Stimulated activated naive B cell treated with anti-CD40 and anti-IgM and Interleukin-4, amounts not matched to agents 10 μg/mL and 1 μg/mL and 100 μg/mL, for 72 hours (primary cell): Measurements from ENCODE around the gene CCNDBP1.
"Not testable (repeated sequence)": the region's sequence is repeated elsewhere in the genome, so short reads cannot be mapped to it uniquely, and the experiment has no call there.

Experiments used
- ATAC-seq, 2 donors: fragments of 150-1000 bp; cut with Tn5 transposase; replicated peaks; 2 replicates each; pipeline ENCODE4 v1.10.0; 2021; ENCODE audit warnings: moderate library complexity in 1 of 2
- DNase-seq: peaks from one replicate; pipeline ENCODE4 v3.0.0; 2021
- H3K27ac Mint-ChIP-seq: one replicate; pipeline ENCODE4 v1.8.0; 2022; ENCODE audit warnings: mild to moderate bottlenecking, mixed read lengths
- H3K27me3 Mint-ChIP-seq, 2 donors: one replicate each; pipeline ENCODE4 v1.8.0; 2022; ENCODE audit warnings: mixed read lengths in 2 of 2
- H3K36me3 Mint-ChIP-seq, 2 donors: one replicate each; pipeline ENCODE4 v1.8.0; 2022; ENCODE audit warnings: mixed read lengths in 2 of 2, mild to moderate bottlenecking in 1 of 2
- H3K4me1 Mint-ChIP-seq, 2 donors: one replicate each; pipeline ENCODE4 v1.8.0; 2022; ENCODE audit warnings: mixed read lengths in 2 of 2, mild to moderate bottlenecking in 1 of 2
- H3K4me3 Mint-ChIP-seq, 2 donors: one replicate each; pipeline ENCODE4 v1.8.0; 2022; ENCODE audit warnings: mild to moderate bottlenecking in 2 of 2, mixed read lengths in 2 of 2, moderate library complexity in 1 of 2
- H3K9me3 Mint-ChIP-seq, 2 donors: one replicate each; pipeline ENCODE4 v1.8.0; 2022; ENCODE audit warnings: mixed read lengths in 2 of 2, mild to moderate bottlenecking in 1 of 2

CCNDBP1 gene

GRCh38 chr15:43185157-43186002 is at the start of gene CCNDBP1:
Gene CCNDBP1 (plus strand): TSS chr15:43185403. CDS start chr15:43185499, 96 bp downstream.
- Mint-ChIP-seq H3K4me1 (peaks cover 18 to 39% of the 10 kb centered on the region in 2 donors), H3K4me3 (peak within 1 kb of the TSS; percentile 97 to 99), H3K9me3 (no peaks in the 10 kb centered on the region), H3K36me3 (peaks cover 15 to 26% of the 10 kb centered on the region in 2 donors), H3K27me3 (no peaks in the 10 kb centered on the region), H3K27ac (peak within 1 kb of the TSS; percentile 99)
- ATAC-seq (peak; percentile 96 to 97), DNase-seq (peak; percentile 94)

DNA sequence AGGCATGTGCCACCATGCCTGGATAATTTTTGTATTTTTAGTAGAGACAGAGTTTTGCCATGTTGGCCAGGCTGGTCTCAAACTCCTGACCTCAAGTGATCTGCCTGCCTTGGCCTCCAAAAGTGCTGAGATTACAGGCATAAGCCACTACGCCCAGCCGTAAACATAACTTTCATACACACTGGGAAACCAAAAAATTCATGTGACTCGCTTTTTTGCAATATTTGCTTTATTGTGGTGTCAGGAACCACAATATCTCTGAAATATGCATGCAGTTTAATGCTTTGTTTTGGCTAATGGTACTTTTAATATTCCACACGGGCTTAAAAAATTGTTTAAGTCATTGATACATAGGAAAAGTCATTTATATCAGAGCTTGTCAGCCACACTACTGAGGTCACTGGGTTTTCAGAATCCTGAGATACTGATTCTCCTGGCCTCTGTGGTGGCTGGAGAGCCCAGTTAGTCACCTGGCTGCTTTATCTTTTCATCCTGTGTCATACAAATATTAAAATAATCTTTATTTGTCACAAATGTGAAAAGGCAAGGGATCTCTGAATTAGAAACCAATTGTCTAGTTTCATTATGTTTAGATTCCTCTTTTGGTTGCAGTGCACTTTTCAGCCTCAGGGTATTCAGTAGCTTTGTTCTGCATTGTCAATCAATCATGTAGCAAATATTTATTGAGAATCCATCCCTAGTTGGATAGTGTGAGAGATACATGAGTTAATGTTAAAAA is 41.8 kb upstream of the CCNDBP1 start:
- DNase-seq = no peak
- Mint-ChIP-seq H3K9me3 (no peaks in the 10 kb centered on the region), H3K4me3 (no peak overlapping the region), H3K27ac (peak overlapping the region; percentile 65), H3K36me3 (peaks cover 46 to 58% of the 10 kb centered on the region in 2 donors), H3K27me3 (no peaks in the 10 kb centered on the region), H3K4me1 (peaks cover 11 to 26% of the 10 kb centered on the region in 2 donors)
- ATAC-seq = peak; percentile 75 to 77

DNA sequence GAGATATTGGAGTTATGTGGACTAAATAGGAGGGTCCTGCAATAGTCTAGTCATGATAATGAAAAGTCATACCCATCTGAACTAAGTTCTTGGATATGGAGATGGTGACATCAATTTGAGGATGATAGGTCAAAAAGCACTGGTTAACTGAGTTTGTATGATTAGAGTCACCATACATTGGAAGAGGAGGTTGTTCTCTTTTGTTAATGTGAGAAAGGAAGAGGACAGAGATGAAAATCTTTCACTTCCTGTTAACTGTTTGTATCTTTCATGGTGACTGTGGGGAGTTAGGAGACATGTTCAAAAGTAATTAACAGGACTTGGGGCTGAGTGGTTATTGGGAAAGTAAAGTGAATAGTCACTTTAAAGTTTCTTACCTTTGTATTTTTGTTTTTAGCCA is 40.7 kb upstream of the CCNDBP1 start:
- no peak for DNase-seq
- Mint-ChIP-seq H3K36me3 (peaks cover 42 to 53% of the 10 kb centered on the region in 2 donors), H3K4me3 (no peak overlapping the region), H3K27me3 (no peaks in the 10 kb centered on the region), H3K9me3 (no peaks in the 10 kb centered on the region), H3K27ac (no peak overlapping the region), H3K4me1 (peaks cover 11 to 20% of the 10 kb centered on the region in 2 donors)
- ATAC-seq = peak; percentile 73

DNA sequence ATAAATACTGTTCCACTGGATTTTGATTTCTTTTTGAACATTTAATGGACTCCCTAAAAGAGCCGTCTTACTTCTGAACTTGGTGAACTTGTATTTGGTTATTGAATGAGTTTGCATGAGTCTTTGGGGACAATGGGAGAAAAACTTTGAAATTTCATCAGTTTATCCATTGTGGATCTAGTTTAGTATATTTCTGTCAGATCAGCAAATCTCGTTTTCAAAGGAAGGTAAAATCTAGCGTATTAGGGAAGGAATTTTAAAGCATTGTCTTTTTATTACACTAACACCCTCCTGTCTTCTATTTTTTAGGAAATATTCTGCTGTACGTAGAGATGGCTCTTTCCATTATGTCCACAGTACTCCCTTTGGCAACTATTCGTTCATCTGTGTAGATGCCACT is 39.0 kb upstream of the CCNDBP1 start:
- no peak for ATAC-seq
- peaks cover 11 to 19% of the 10 kb centered on the region in 2 donors for H3K4me1 Mint-ChIP-seq
- H3K36me3 Mint-ChIP-seq = peaks cover 27 to 41% of the 10 kb centered on the region in 2 donors
- no peak overlapping the region for H3K4me3 Mint-ChIP-seq
- H3K27ac Mint-ChIP-seq = no peak overlapping the region
- H3K27me3 Mint-ChIP-seq = no peaks in the 10 kb centered on the region
- no peak for DNase-seq
- H3K9me3 Mint-ChIP-seq = no peaks in the 10 kb centered on the region

- no peak for DNase-seq
- no peaks in the 10 kb centered on the region for H3K9me3 Mint-ChIP-seq
- no peak overlapping the region for H3K27ac Mint-ChIP-seq
- H3K4me3 Mint-ChIP-seq = no peak overlapping the region
- H3K4me1 Mint-ChIP-seq = peaks cover 5 to 6% of the 10 kb centered on the region in 2 donors
- no peaks in the 10 kb centered on the region for H3K27me3 Mint-ChIP-seq
- peaks cover 19 to 31% of the 10 kb centered on the region in 2 donors for H3K36me3 Mint-ChIP-seq
- no peak for ATAC-seq
These were observed 34.8 kb upstream of the CCNDBP1 start for GRCh38 chr15:43150191-43150929.

DNA sequence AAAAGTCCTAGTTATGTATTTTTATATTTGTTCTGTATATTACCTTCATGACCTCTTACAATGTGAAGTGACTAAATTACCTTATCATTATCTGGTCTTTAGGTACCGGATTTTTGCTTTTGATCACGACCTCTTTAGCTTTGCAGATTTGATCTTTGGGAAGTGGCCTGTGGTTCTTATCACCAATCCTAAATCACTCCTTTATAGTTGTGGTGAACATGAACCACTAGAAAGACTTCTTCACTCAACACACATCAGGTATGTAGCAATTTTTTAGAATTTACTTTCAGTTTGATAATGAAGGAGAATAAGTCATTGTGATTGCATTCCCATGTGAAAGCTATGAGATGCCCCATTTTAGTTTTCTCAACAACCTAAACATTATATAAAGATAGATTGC is 33.5 kb upstream of the CCNDBP1 start:
- H3K27ac Mint-ChIP-seq = no peak overlapping the region
- no peaks in the 10 kb centered on the region for H3K27me3 Mint-ChIP-seq
- H3K4me3 Mint-ChIP-seq = no peak overlapping the region
- peaks cover 17 to 28% of the 10 kb centered on the region in 2 donors for H3K36me3 Mint-ChIP-seq
- H3K4me1 Mint-ChIP-seq = peaks cover 5 to 6% of the 10 kb centered on the region in 2 donors
- H3K9me3 Mint-ChIP-seq = no peaks in the 10 kb centered on the region
- no peak for DNase-seq
- ATAC-seq = no peak

DNA sequence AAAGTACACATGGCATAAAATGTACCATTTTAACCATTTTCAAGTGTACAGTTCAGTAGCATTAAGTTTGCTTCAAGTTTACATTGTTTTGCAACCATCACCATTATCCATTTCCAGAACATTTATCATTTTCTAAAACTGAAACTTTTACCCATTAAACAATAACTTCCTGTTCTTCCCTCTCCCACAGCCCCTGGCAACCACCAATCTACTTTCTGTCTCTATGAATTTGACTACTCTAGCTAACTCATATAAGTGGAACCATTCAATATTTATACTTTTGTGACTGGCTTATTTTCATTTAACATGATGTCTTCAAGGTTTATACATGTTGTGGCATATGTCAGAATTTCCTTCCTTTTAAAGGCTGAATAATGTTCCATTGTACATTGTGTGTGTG is 31.9 kb upstream of the CCNDBP1 start:
- no peak overlapping the region for H3K4me3 Mint-ChIP-seq
- H3K9me3 Mint-ChIP-seq = no peaks in the 10 kb centered on the region
- H3K27ac Mint-ChIP-seq = no peak overlapping the region
- DNase-seq (no peak), ATAC-seq (no peak)
- H3K27me3 Mint-ChIP-seq = no peaks in the 10 kb centered on the region
- peaks cover 17 to 37% of the 10 kb centered on the region in 2 donors for H3K36me3 Mint-ChIP-seq
- peaks cover 5 to 6% of the 10 kb centered on the region in 2 donors for H3K4me1 Mint-ChIP-seq

DNA sequence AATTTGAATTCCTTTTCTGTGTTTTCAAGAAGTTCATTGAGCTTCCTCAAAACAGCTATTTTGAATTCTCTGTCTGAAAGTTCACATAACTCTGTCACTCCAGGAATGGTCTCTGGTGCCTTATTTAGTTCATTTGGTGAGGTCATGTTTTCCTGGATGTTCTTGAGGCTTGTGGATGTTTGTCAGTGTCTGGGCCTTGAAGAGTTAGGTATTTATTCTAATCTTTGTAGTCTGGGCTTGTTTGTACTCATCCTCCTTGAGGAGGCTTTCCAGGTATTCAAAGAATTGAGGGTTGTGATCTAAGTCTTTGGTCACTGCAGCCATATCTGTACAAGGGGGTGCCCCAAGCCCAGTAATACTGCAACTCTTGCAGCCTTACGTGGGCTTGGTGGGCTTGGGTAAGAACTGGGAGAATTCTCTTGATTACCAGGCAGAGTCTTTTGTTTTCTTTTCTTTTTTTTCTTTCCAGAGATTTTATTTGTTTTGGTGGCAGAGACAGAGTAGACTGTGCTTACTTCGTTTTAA is 19.3 kb upstream of the CCNDBP1 start:
- DNase-seq (no peak), ATAC-seq (no peak)
- H3K9me3 Mint-ChIP-seq = peaks cover 0 to 2% of the 10 kb centered on the region in 2 donors
- no peaks in the 10 kb centered on the region for H3K4me1 Mint-ChIP-seq
- H3K36me3 Mint-ChIP-seq = peaks cover 24 to 39% of the 10 kb centered on the region in 2 donors
- no peaks in the 10 kb centered on the region for H3K27me3 Mint-ChIP-seq
- H3K4me3 Mint-ChIP-seq = no peak overlapping the region
- H3K27ac Mint-ChIP-seq = no peak overlapping the region

GRCh38 chr15:43167261-43167660 is 17.9 kb upstream of the CCNDBP1 start:
- not testable (repeated sequence) for H3K9me3 Mint-ChIP-seq, H3K27me3 Mint-ChIP-seq, DNase-seq, H3K27ac Mint-ChIP-seq, H3K4me1 Mint-ChIP-seq, H3K4me3 Mint-ChIP-seq, ATAC-seq
- peaks cover 28 to 45% of the 10 kb centered on the region in 2 donors for H3K36me3 Mint-ChIP-seq

DNA sequence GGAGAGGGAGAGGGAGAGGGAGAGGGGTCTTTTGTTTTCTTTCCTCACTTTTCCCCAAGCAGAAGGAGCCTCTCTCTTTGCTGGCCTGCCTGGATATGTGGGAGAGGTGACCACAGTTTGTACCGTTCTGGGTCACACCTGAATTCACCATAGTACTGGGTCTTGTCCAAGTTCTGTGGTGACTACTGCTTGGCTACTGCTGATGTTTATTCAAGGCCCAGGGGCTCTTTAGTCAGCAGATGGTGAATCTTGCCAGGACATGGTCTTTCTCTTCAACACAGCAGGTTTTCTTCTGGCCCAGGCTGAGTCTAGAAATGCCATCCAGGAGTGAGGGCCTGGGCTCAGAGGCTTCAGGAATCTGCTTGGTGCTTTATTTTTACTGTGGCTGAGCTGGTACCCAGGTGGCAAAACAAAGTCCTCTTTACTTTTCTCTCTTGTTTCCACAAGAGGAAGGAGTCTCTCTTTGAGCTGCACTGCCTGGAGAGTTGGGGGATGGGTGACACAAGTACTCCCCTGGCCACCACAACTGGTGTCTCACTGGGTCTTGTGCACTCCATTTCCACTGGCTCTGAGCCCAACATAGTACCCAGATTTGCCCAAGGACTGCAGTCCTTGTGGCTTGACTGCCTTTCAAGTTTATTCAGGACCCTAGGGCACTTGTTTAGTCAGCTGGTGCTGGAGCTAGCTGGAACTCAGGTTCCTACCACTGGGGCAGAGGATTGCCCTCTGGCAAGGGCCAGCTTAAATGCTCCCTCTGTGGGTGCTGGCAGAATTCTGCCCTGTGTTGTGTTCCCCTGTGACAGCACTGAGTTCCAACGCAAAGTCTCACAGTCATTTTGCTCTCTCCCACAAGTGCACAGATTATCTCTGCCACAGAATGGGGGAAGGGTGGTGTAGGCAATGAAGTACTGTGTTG is 16.8 kb upstream of the CCNDBP1 start:
- H3K27ac Mint-ChIP-seq = peak overlapping the region; percentile 31
- DNase-seq (no peak), ATAC-seq (no peak)
- no peaks in the 10 kb centered on the region for H3K4me1 Mint-ChIP-seq
- peaks cover 34 to 50% of the 10 kb centered on the region in 2 donors for H3K36me3 Mint-ChIP-seq
- H3K9me3 Mint-ChIP-seq = peaks cover 0 to 2% of the 10 kb centered on the region in 2 donors
- H3K4me3 Mint-ChIP-seq = no peak overlapping the region
- H3K27me3 Mint-ChIP-seq = no peaks in the 10 kb centered on the region

GRCh38 chr15:43169888-43170287 is 15.3 kb upstream of the CCNDBP1 start:
- Mint-ChIP-seq H3K4me1 (no peaks in the 10 kb centered on the region), H3K27ac (no peak overlapping the region), H3K9me3 (peaks cover 0 to 2% of the 10 kb centered on the region in 2 donors), H3K27me3 (no peaks in the 10 kb centered on the region), H3K36me3 (peaks cover 35 to 54% of the 10 kb centered on the region in 2 donors), H3K4me3 (no peak overlapping the region)
- ATAC-seq = no peak
- no peak for DNase-seq

GRCh38 chr15:43175656-43176309 is 9.4 kb upstream of the CCNDBP1 start:
- H3K4me1 Mint-ChIP-seq, H3K27me3 Mint-ChIP-seq, ATAC-seq, H3K4me3 Mint-ChIP-seq, H3K9me3 Mint-ChIP-seq, DNase-seq: not testable (repeated sequence)
- Mint-ChIP-seq H3K36me3 (peaks cover 34 to 37% of the 10 kb centered on the region in 2 donors), H3K27ac (peak overlapping the region; percentile 56)

DNA sequence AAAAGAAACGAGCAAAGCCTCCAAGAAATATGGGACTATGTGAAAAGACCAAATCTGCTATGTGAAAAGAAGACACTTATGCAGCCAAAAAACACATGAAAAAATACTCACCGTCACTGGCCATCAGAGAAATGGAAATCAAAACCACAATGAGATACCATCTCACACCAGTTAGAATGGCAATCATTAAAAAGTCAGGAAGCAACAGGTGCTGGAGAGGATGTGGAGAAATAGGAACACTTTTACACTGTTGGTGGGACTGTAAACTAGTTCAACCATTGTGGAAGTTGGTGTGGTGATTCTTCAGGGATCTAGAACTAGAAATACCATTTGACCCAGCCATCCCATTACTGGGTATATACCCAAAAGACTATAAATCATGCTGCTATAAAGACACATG is 8.1 kb upstream of the CCNDBP1 start:
- H3K4me1 Mint-ChIP-seq, DNase-seq, H3K27me3 Mint-ChIP-seq, ATAC-seq, H3K9me3 Mint-ChIP-seq, H3K4me3 Mint-ChIP-seq: not testable (repeated sequence)
- peak overlapping the region; percentile 42 for H3K27ac Mint-ChIP-seq
- peaks cover 28 to 39% of the 10 kb centered on the region in 2 donors for H3K36me3 Mint-ChIP-seq
